Urinary bladder (tissue), 4 donors: ENCODE data around the gene CHCHD3. TPM values are rescaled to one million over a fixed set of nuclear protein-coding genes. Genes with fewer than 3 reads are reported as not detected.

Experiments
- DNase-seq: peaks from one replicate; pipeline ENCODE4 v3.0.0-alpha.2; 2015; ENCODE audit errors: extremely low spot score
- H3K27ac ChIP-seq: one replicate; pipeline ENCODE4 v1.5.1; 2013; ENCODE audit warnings: low read depth, mild to moderate bottlenecking, moderate library complexity
- H3K36me3 ChIP-seq: one replicate; pipeline ENCODE4 v1.6.1; 2013; ENCODE audit warnings: mild to moderate bottlenecking, moderate library complexity; ENCODE audit not compliant: insufficient read depth
- H3K4me1 ChIP-seq: one replicate; pipeline ENCODE4 v1.6.1; 2013; ENCODE audit warnings: mild to moderate bottlenecking, moderate library complexity; ENCODE audit not compliant: insufficient read depth
- H3K4me3 ChIP-seq: one replicate; pipeline ENCODE4 v1.5.1; 2013; ENCODE audit warnings: low read depth, low read length
- WGBS: extraction: QIAGEN DNeasy Blood & Tissue Kit; methylation state at CpG from one replicate; pipeline ENCODE4 v1.1.7; 2013; 5-methylcytosine and 5-hydroxymethylcytosine counted together
- polyA plus RNA-seq: library from polyadenylated mRNA; stranded (reverse); fragments of 200-250 nt; gene quantifications from one replicate; pipeline ENCODE4 v1.2.3, GENCODE V29; 2013
- small RNA-seq: library from RNA; depleted of rRNA; stranded (forward); fragments of <200 nt; gene quantifications from one replicate; pipeline ENCODE3, GENCODE V24; 2014
- total RNA-seq: library from RNA; depleted of rRNA; stranded (reverse); fragments of >200 nt; gene quantifications from one replicate; pipeline ENCODE4 v1.2.3, GENCODE V29; 2014
- donor health status: healthy with polysubstance abuse.
- donor health status: healthy.

The CHCHD3 gene
- total and polyA plus RNA-seq, 2 donors, result 56.5 to 60.7 TPM

- 62% methylated on average over 8 of the region's 8 CpGs for WGBS
- Histone ChIP-seq H3K4me3 (no peak overlapping the region), H3K36me3 (no peaks in the 10 kb centered on the region), H3K27ac (no peak overlapping the region), H3K4me1 (no peaks in the 10 kb centered on the region)
- no peak for DNase-seq
These were observed 330.6 kb downstream of the CHCHD3 start for GRCh38 chr7:132751244-132751647.

- WGBS, result 55% methylated on average over 11 of the region's 11 CpGs
These were observed 331.2 kb downstream of the CHCHD3 start for GRCh38 chr7:132750530-132751217.

GRCh38 chr7:132750096-132750495 lies 331.8 kb downstream of the CHCHD3 start:
- no peaks in the 10 kb centered on the region for H3K4me1 ChIP-seq
- H3K27ac ChIP-seq, result no peak overlapping the region
- no peak for DNase-seq
- no peak overlapping the region for H3K4me3 ChIP-seq
- no peaks in the 10 kb centered on the region for H3K36me3 ChIP-seq
- 58% methylated on average over 7 of the region's 7 CpGs for WGBS

More at GRCh38 chr7:132750530-132751217, 331.2 kb downstream of the CHCHD3 start:
- no peak overlapping the region for H3K4me3 ChIP-seq
- no peaks in the 10 kb centered on the region for H3K4me1 ChIP-seq
- DNase-seq, result no peak
- no peak overlapping the region for H3K27ac ChIP-seq
- no peaks in the 10 kb centered on the region for H3K36me3 ChIP-seq

GRCh38 chr7:132745510-132745909 lies 336.4 kb downstream of the CHCHD3 start:
- H3K27ac ChIP-seq, result no peak overlapping the region
- no peak overlapping the region for H3K4me3 ChIP-seq
- no peak for DNase-seq
- no peaks in the 10 kb centered on the region for H3K4me1 ChIP-seq
- H3K36me3 ChIP-seq, result no peaks in the 10 kb centered on the region

GRCh38 chr7:132743974-132744373 lies 337.9 kb downstream of the CHCHD3 start:
- H3K36me3 ChIP-seq, result no peaks in the 10 kb centered on the region
- 95% methylated on average over 2 of the region's 2 CpGs for WGBS
- H3K27ac ChIP-seq, result no peak overlapping the region
- no peaks in the 10 kb centered on the region for H3K4me1 ChIP-seq
- H3K4me3 ChIP-seq, result no peak overlapping the region
- no peak for DNase-seq

- WGBS, result 28% methylated on average over 4 of the region's 4 CpGs
- H3K4me1 ChIP-seq, result no peaks in the 10 kb centered on the region
- H3K27ac ChIP-seq, result no peak overlapping the region
- no peak overlapping the region for H3K4me3 ChIP-seq
- DNase-seq, result no peak
- H3K36me3 ChIP-seq, result no peaks in the 10 kb centered on the region
These were observed 339.7 kb downstream of the CHCHD3 start for GRCh38 chr7:132742189-132742612.

- no peak for DNase-seq
- Histone ChIP-seq H3K27ac (no peak overlapping the region), H3K4me3 (no peak overlapping the region), H3K4me1 (no peaks in the 10 kb centered on the region), H3K36me3 (no peaks in the 10 kb centered on the region)
- 75% methylated on average over 5 of the region's 5 CpGs for WGBS
These were observed 341.7 kb downstream of the CHCHD3 start for GRCh38 chr7:132740176-132740575.

GRCh38 chr7:132739271-132739955 lies 342.5 kb downstream of the CHCHD3 start:
- H3K4me1 ChIP-seq, result no peaks in the 10 kb centered on the region
- no peaks in the 10 kb centered on the region for H3K36me3 ChIP-seq
- no peak overlapping the region for H3K27ac ChIP-seq
- no peak for DNase-seq
- 27% methylated on average over 5 of the region's 5 CpGs for WGBS
- no peak overlapping the region for H3K4me3 ChIP-seq

GRCh38 chr7:132738254-132738653 lies 343.6 kb downstream of the CHCHD3 start:
- DNase-seq, result no peak
- Histone ChIP-seq H3K27ac (no peak overlapping the region), H3K36me3 (no peaks in the 10 kb centered on the region), H3K4me3 (no peak overlapping the region), H3K4me1 (no peaks in the 10 kb centered on the region)
- WGBS, result 73% methylated on average over 2 of the region's 2 CpGs

GRCh38 chr7:132735476-132735875 lies 346.4 kb downstream of the CHCHD3 start:
- Histone ChIP-seq H3K4me1 (no peaks in the 10 kb centered on the region), H3K4me3 (no peak overlapping the region), H3K27ac (no peak overlapping the region), H3K36me3 (no peaks in the 10 kb centered on the region)
- no peak for DNase-seq
- WGBS, result 83% methylated on average over 3 of the region's 3 CpGs

Small RNA genes within 50 kb of the gene (small RNA-seq; reads per million reads assigned to genes)
- gene RF00218 (0.12 reads per million), gene RNU6-92P (not detected)

Other genes with a start within 250 kb of the CHCHD3 start
- gene EXOC4, start 171.0 kb upstream of the CHCHD3 start, total RNA-seq, result 163 TPM
- gene EXOC4, start 171.0 kb upstream of the CHCHD3 start, polyA plus RNA-seq, result 31.0 TPM